HPDE6-E6E7 (cell line): ENCODE results near the gene PLA2R1.

Source experiments
- DNase-seq: peaks from one replicate; pipeline ENCODE4 v3.0.0; 2011; ENCODE audit warnings: missing footprints; ENCODE audit errors: extremely low spot score

The PLA2R1 gene

GRCh38 chr2:160033732-160034392, 28.6 kb downstream of the PLA2R1 start:
- no peak for DNase-seq

- DNase-seq = no peak
These were observed 33.2 kb downstream of the PLA2R1 start for GRCh38 chr2:160029270-160029628.

GRCh38 chr2:160028431-160029269, 33.8 kb downstream of the PLA2R1 start:
- DNase-seq = no peak

- no peak for DNase-seq
These were observed 40.3 kb downstream of the PLA2R1 start for GRCh38 chr2:160022162-160022561.

GRCh38 chr2:160019374-160020090, 42.9 kb downstream of the PLA2R1 start:
- DNase-seq = no peak

- no peak for DNase-seq
These were observed 46.7 kb downstream of the PLA2R1 start for GRCh38 chr2:160015746-160016145.

- DNase-seq = no peak
These were observed 48.2 kb downstream of the PLA2R1 start for GRCh38 chr2:160014227-160014626.

- DNase-seq = no peak
These were observed 51.9 kb downstream of the PLA2R1 start for GRCh38 chr2:160010361-160011145.

GRCh38 chr2:160007111-160007510, 55.3 kb downstream of the PLA2R1 start:
- no peak for DNase-seq

GRCh38 chr2:160006475-160006874, 55.9 kb downstream of the PLA2R1 start:
- DNase-seq = no peak

- DNase-seq = no peak
These were observed 56.5 kb downstream of the PLA2R1 start for GRCh38 chr2:160005908-160006307.

- DNase-seq = no peak
These were observed 56.9 kb downstream of the PLA2R1 start for GRCh38 chr2:160005476-160005875.

- no peak for DNase-seq
These were observed 63.5 kb downstream of the PLA2R1 start for GRCh38 chr2:159998961-159999360.

GRCh38 chr2:159998243-159998642, 64.2 kb downstream of the PLA2R1 start:
- no peak for DNase-seq

GRCh38 chr2:159996792-159997546, 65.4 kb downstream of the PLA2R1 start:
- DNase-seq = no peak

GRCh38 chr2:159995038-159995437, 67.4 kb downstream of the PLA2R1 start:
- DNase-seq = no peak

- DNase-seq = no peak
These were observed 73.2 kb downstream of the PLA2R1 start for GRCh38 chr2:159989249-159989648.

GRCh38 chr2:159988412-159988970, 73.9 kb downstream of the PLA2R1 start:
- DNase-seq = no peak

GRCh38 chr2:159987181-159987580, 75.2 kb downstream of the PLA2R1 start:
- no peak for DNase-seq

- no peak for DNase-seq
These were observed 76.8 kb downstream of the PLA2R1 start for GRCh38 chr2:159985656-159986055.

GRCh38 chr2:159984034-159984433, 78.4 kb downstream of the PLA2R1 start:
- DNase-seq = no peak
